Pancreas (tissue), 10 donors: Measurements from ENCODE around the gene TTLL13. TPM values are rescaled to one million over a fixed set of nuclear protein-coding genes. Genes with fewer than 3 reads are reported as not detected.
"Not testable (repeated sequence)": the region's sequence is repeated elsewhere in the genome, so short reads cannot be mapped to it uniquely, and the experiment has no call there.

Experiments
- ATAC-seq, 4 donors: fragments of 200-7000 bp; cut with Tn5 transposase; one replicate each; pipeline versions ENCODE4 v1.8.0 to v1.9.1; 2020; ENCODE audit warnings: mild to moderate bottlenecking in 4 of 4, moderate library complexity in 4 of 4
- DNase-seq, 6 donors: peaks; one replicate each; pipeline ENCODE4 v3.0.0-alpha.2; 2020
- FAIRE-seq: peaks from 2 replicates; lab custom pipeline; 2012; peaks lifted over from hg19 to GRCh38; lab: Jason Lieb, UNC
- H3K27ac ChIP-seq, 4 donors: fragments of 200-600 bp; sonication (generic); 1 replicate in 3 of 4; 2 replicates in 1 of 4; pipeline versions ENCODE4 v1.5.0 to v1.8.0; 2020
- H3K27me3 ChIP-seq, 4 donors: fragments of 200-600 bp; one replicate each; pipeline ENCODE4 v1.8.0; 2021
- H3K36me3 ChIP-seq, 3 donors: fragments of 200-600 bp; sonication (generic) in 1 of 3; one replicate each; pipeline versions ENCODE4 v1.5.0 to v1.8.0; 2020 to 2021
- H3K4me1 ChIP-seq, 3 donors: fragments of 200-600 bp; one replicate each; pipeline ENCODE4 v1.8.0; 2021
- H3K4me3 ChIP-seq, 4 donors: fragments of 200-600 bp; sonication (generic) in 2 of 4; one replicate each; pipeline versions ENCODE4 v1.5.0 to v1.8.0; 2020 to 2021
- H3K9me3 ChIP-seq, 4 donors: fragments of 200-600 bp; one replicate each; pipeline ENCODE4 v1.8.0; 2021
- WGBS, 2 donors: extraction: QIAGEN DNeasy Blood & Tissue Kit; methylation state at CpG; one replicate each; pipeline ENCODE4 v1.1.7; 2013; 5-methylcytosine and 5-hydroxymethylcytosine counted together
- intact Hi-C, 3 donors: fragments of 100-400 bp; cut with DNase I; formaldehyde crosslinking; loops; one replicate each; pipeline versions ENCODE4 v1.11.1 to v1.14.2; 2022
- polyA plus RNA-seq, 2 donors: library from polyadenylated mRNA; stranded (reverse); fragments of 200-250 nt; gene quantifications; one replicate each; pipeline ENCODE4 v1.2.3, GENCODE V29; 2013
- total RNA-seq, 6 donors: library from RNA; stranded (reverse); fragmentation: NEBNext Ultra II Directional in 4 of 6; extraction: Animal tissue kit (Norgen Biotek cat#: 25700) in 4 of 6; gene quantifications; one replicate each; pipeline versions ENCODE4 v1.2.1 to v1.2.4, GENCODE V29; 2021 to 2023
- TF ChIP-seq, protein P1 (sequence below), 4 donors: fragments of 200-600 bp; sonication (generic) in 3 of 4; IDR thresholded peaks; one replicate each; pipeline versions ENCODE4 v1.5.0 to v1.8.0; 2021; ENCODE audit warnings: antibody characterized with exemption in 4 of 4
- donor health status: healthy with polysubstance abuse.
- donor health status: DM: no; HTN: no; CAD: no; lungs with moderate emphysema.
- donor health status: DM: no; HTN: no; CAD: no.
- donor health status: control.
- donor health status: control.
- donor health status: Bipolar disorder and iron deficiency.
- donor health status: DM: yes; HTN: yes; CAD: no.
- donor health status: DM: no; HTN: no; CAD: no.
- donor health status: DM: no; HTN: no; CAD: no.
- donor health status: DM: yes; HTN: yes; CAD: no.

The TTLL13 gene
- total and polyA plus RNA-seq, 8 donors: 0.19 to 2.4 (median 0.43) TPM; not detected in 2

DNA sequence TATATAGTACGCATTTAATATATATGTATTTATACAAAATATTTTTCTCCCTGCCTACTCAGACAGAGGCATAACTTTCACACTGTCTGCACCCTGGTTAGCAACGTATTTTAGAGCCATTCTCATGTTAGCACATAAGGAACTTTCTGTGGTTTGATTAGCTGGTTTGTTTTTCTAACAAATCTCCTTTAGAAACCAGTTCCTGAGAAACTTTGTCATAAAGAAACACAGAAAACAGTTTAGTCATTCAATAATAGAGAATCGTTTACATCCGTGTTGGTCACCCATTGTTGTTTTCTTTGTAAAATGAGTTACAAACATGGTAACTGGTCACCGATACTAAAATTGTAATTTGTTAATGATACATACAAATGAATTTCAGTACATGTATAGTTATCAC lies 10.2 kb downstream of the TTLL13 start:
- FAIRE-seq (no peak), DNase-seq (no peak), ATAC-seq (no peak)
- Histone ChIP-seq H3K27ac (no peak overlapping the region), H3K4me3 (no peak overlapping the region), H3K4me1 (no peaks in the 10 kb centered on the region), H3K9me3 (no peaks in the 10 kb centered on the region), H3K27me3 (no peaks in the 10 kb centered on the region), H3K36me3 (no peaks in the 10 kb centered on the region)
- TF ChIP-seq, protein P1, sequence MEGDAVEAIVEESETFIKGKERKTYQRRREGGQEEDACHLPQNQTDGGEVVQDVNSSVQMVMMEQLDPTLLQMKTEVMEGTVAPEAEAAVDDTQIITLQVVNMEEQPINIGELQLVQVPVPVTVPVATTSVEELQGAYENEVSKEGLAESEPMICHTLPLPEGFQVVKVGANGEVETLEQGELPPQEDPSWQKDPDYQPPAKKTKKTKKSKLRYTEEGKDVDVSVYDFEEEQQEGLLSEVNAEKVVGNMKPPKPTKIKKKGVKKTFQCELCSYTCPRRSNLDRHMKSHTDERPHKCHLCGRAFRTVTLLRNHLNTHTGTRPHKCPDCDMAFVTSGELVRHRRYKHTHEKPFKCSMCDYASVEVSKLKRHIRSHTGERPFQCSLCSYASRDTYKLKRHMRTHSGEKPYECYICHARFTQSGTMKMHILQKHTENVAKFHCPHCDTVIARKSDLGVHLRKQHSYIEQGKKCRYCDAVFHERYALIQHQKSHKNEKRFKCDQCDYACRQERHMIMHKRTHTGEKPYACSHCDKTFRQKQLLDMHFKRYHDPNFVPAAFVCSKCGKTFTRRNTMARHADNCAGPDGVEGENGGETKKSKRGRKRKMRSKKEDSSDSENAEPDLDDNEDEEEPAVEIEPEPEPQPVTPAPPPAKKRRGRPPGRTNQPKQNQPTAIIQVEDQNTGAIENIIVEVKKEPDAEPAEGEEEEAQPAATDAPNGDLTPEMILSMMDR (IDR thresholded peaks at IDR 0.05): no peak
- intact Hi-C loops: no loop called here
- WGBS, 2 donors: 82 to 88% methylated on average over 5 of the region's 5 CpGs

DNA sequence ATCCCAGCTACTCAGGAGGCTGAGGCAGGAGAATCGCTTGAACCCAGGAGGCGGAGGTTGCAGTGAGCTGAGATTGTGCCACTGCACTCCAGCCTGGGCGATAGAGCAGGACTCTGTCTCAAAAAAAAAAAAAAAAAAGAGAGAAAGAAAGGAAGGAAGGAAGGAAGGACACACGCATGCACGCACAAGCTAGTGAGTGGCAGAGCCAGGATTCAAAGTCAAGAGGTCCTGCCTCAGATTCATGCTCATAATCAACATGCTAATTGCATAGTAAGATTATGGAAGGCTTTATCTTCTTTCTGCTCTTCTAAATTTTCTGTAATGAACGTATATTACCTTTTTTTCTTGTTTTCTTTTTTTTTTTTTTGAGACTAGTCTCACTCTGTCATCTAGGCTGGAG lies 11.4 kb downstream of the TTLL13 start:
- H3K4me3 ChIP-seq, DNase-seq, H3K27ac ChIP-seq, ATAC-seq, intact Hi-C loops, H3K9me3 ChIP-seq, H3K27me3 ChIP-seq, FAIRE-seq, H3K4me1 ChIP-seq, H3K36me3 ChIP-seq: not testable (repeated sequence)
- WGBS, 2 donors: 86 to 93% methylated on average over 6 of the region's 6 CpGs

DNA sequence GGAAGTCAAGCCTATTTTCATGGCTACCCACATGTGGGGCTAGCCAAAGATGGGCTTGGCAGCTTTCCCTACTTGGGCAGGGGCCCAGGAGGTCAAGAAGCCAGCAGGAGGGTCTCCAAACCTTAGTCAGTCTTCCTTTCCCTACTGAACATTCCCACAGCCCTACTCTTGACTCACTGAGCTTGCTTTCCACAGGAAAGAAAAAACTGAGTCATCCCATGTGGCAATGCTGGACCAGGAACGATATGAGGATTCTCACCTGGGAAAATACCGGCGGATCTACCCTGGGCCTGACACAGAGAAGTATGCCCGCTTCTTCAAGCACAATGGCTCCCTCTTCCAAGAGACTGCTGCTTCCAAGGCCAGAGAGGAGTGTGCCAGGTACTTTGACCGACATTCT lies 12.5 kb downstream of the TTLL13 start:
- H3K9me3 ChIP-seq: no peaks in the 10 kb centered on the region
- H3K4me3 ChIP-seq: no peak overlapping the region
- no peaks in the 10 kb centered on the region for H3K27me3 ChIP-seq
- TF ChIP-seq, protein P1 (IDR thresholded peaks at IDR 0.05): no peak
- no peaks in the 10 kb centered on the region for H3K36me3 ChIP-seq
- no peak overlapping the region for H3K27ac ChIP-seq
- ATAC-seq (no peak), DNase-seq (peak in 1 of 6 donors; percentile 6), FAIRE-seq (no peak)
- intact Hi-C loops: no loop called here
- H3K4me1 ChIP-seq: peaks cover 0 to 7% (median 3%) of the 10 kb centered on the region in 3 donors
- WGBS, 2 donors: 72 to 83% methylated on average over 5 of the region's 5 CpGs

DNA sequence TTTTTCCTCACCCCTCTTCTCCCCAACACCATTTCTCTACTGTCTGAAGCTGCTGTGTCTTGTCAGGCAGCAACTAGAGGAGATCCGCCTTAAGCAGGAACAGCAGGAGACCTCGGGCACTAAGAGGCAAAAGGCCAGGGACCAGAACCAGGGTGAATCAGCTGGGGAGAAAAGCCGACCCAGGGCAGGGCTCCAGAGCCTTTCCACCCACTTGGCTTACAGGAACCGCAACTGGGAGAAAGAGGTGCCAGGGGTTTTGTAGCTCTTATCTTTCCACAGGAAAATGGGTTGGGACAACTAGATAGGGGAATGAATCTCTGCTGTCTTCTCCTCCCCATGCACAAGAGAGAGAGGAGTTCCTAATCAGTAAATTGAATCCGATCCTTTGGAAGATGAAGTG lies 13.1 kb downstream of the TTLL13 start:
- intact Hi-C loops: no loop called here
- TF ChIP-seq, protein P1 (IDR thresholded peaks at IDR 0.05): no peak
- H3K4me1 ChIP-seq: peaks cover 3 to 13% (median 10%) of the 10 kb centered on the region in 3 donors
- no peaks in the 10 kb centered on the region for H3K9me3 ChIP-seq
- H3K36me3 ChIP-seq: no peaks in the 10 kb centered on the region
- WGBS, 2 donors: 71 to 77% methylated on average over 5 of the region's 5 CpGs
- DNase-seq: peak in 1 of 6 donors; percentile 7
- no peak overlapping the region for H3K27ac ChIP-seq
- no peak overlapping the region for H3K4me3 ChIP-seq
- H3K27me3 ChIP-seq: no peaks in the 10 kb centered on the region
- FAIRE-seq: no peak
- no peak for ATAC-seq

DNA sequence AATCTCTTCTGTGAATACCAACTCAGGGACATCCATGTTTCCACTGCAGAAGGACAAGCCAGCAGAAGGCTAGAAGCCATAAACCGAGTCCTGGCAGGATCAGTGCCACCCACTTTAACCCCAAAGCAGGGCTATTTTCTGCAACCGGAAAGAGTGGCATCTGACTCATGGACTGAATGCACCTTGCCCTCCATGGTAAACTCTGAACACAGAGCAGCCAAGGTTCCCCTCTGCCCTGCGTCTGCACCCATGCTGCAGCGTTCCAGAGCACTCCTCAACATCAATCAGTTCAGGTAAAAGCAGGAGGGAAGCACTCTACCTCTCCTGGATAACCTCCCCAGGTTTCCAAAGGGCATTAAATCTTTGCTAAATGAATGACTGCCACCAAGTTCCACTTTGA lies 15.3 kb downstream of the TTLL13 start:
- H3K4me3 ChIP-seq: peak overlapping the region in 3 of 4 donors; percentile 73 to 90 (median 77)
- no peaks in the 10 kb centered on the region for H3K36me3 ChIP-seq
- intact Hi-C loops: no loop called here
- H3K9me3 ChIP-seq: no peaks in the 10 kb centered on the region
- 15 to 16% methylated on average over 4 of the region's 4 CpGs for WGBS, 2 donors
- TF ChIP-seq, protein P1 (IDR thresholded peaks at IDR 0.05): no peak
- no peak for FAIRE-seq
- no peak for DNase-seq
- ATAC-seq: peak in 3 of 4 donors; percentile 1 to 15 (median 2)
- H3K27ac ChIP-seq: peak overlapping the region; percentile 88 to 94 (median 91)
- H3K4me1 ChIP-seq: peaks cover 5 to 27% (median 17%) of the 10 kb centered on the region in 3 donors
- no peaks in the 10 kb centered on the region for H3K27me3 ChIP-seq
